ENCODE data around the gene BDH1. TPM values are rescaled to one million over a fixed set of nuclear protein-coding genes. Genes with fewer than 3 reads are reported as not detected.
A peak's percentile ranks its signal among the peaks of the same experiment; 100 is the strongest.

Gene BDH1
- total RNA-seq, 2 donors from 2014 or later = 32.5 to 49.0 TPM

- peaks cover 13% of the 10 kb centered on the region for H3K36me3 Mint-ChIP-seq (ENCODE audit: low read depth)
- no peaks in the 10 kb centered on the region for H3K36me3 ChIP-seq (ENCODE audit: control insufficient read depth, insufficient read depth, low read length)
- peaks cover 8% of the 10 kb centered on the region for H3K27me3 ChIP-seq (ENCODE audit: control insufficient read depth, insufficient read depth, low read length, poor library complexity, severe bottlenecking)
- peaks cover 5% of the 10 kb centered on the region for H3K27me3 Mint-ChIP-seq (ENCODE audit: insufficient read depth)
- H3K4me3 Mint-ChIP-seq = no peak overlapping the region
- 75 to 76% methylated on average over 5 to 6 of the region's 6 CpGs for WGBS, 2 experiments (ENCODE audit: insufficient coverage in 1 of 2, insufficient read length in 1 of 2)
- H3K27ac Mint-ChIP-seq = no peak overlapping the region
- H3K27ac ChIP-seq (ENCODE audit: low read depth, low read length) = no peak overlapping the region
- H3K9me3 Mint-ChIP-seq = no peaks in the 10 kb centered on the region
- peak; percentile 77 for DNase-seq
- no peak overlapping the region for H3K4me3 ChIP-seq (ENCODE audit: low read length)
- H3K4me1 Mint-ChIP-seq = peaks cover 2% of the 10 kb centered on the region
- H3K9me3 ChIP-seq (ENCODE audit: control insufficient read depth, low read length) = no peaks in the 10 kb centered on the region
- TF ChIP-seq CTCF (conservative IDR thresholded peaks at IDR 0.05) = no peak
- no peak overlapping the region for H3K9ac ChIP-seq (ENCODE audit: extremely low read depth, low read length, poor library complexity, severe bottlenecking)
- H3K4me1 ChIP-seq (ENCODE audit: control insufficient read depth, insufficient read depth, low read length) = no peaks in the 10 kb centered on the region
Observed at GRCh38 chr3:197508461-197508860, 47.3 kb downstream of the BDH1 start.

GRCh38 chr3:197508051-197508451 lies 47.7 kb downstream of the BDH1 start:
- no peak overlapping the region for H3K4me3 Mint-ChIP-seq
- Histone ChIP-seq H3K4me1 (ENCODE audit: control insufficient read depth, insufficient read depth, low read length) (no peaks in the 10 kb centered on the region), H3K9ac (ENCODE audit: extremely low read depth, low read length, poor library complexity, severe bottlenecking) (no peak overlapping the region), H3K27me3 (ENCODE audit: control insufficient read depth, insufficient read depth, low read length, poor library complexity, severe bottlenecking) (peaks cover 8% of the 10 kb centered on the region), H3K27ac (ENCODE audit: low read depth, low read length) (no peak overlapping the region), H3K9me3 (ENCODE audit: control insufficient read depth, low read length) (no peaks in the 10 kb centered on the region), H3K4me3 (ENCODE audit: low read length) (no peak overlapping the region), H3K36me3 (ENCODE audit: control insufficient read depth, insufficient read depth, low read length) (no peaks in the 10 kb centered on the region)
- peaks cover 5% of the 10 kb centered on the region for H3K27me3 Mint-ChIP-seq (ENCODE audit: insufficient read depth)
- peaks cover 13% of the 10 kb centered on the region for H3K36me3 Mint-ChIP-seq (ENCODE audit: low read depth)
- 88% methylated on average over 7 to 8 of the region's 8 CpGs for WGBS, 2 experiments (ENCODE audit: insufficient coverage in 1 of 2, insufficient read length in 1 of 2)
- no peak for DNase-seq
- no peaks in the 10 kb centered on the region for H3K9me3 Mint-ChIP-seq
- no peak overlapping the region for H3K27ac Mint-ChIP-seq
- TF ChIP-seq CTCF (conservative IDR thresholded peaks at IDR 0.05) = no peak
- H3K4me1 Mint-ChIP-seq = peaks cover 2% of the 10 kb centered on the region

- Mint-ChIP-seq H3K36me3 (ENCODE audit: low read depth) (peaks cover 11% of the 10 kb centered on the region), H3K27me3 (ENCODE audit: insufficient read depth) (peaks cover 5% of the 10 kb centered on the region), H3K4me1 (peaks cover 2% of the 10 kb centered on the region), H3K9me3 (no peaks in the 10 kb centered on the region), H3K4me3 (no peak overlapping the region), H3K27ac (no peak overlapping the region)
- Histone ChIP-seq H3K27ac (ENCODE audit: low read depth, low read length) (no peak overlapping the region), H3K9ac (ENCODE audit: extremely low read depth, low read length, poor library complexity, severe bottlenecking) (no peak overlapping the region), H3K27me3 (ENCODE audit: control insufficient read depth, insufficient read depth, low read length, poor library complexity, severe bottlenecking) (peaks cover 8% of the 10 kb centered on the region), H3K4me3 (ENCODE audit: low read length) (no peak overlapping the region), H3K4me1 (ENCODE audit: control insufficient read depth, insufficient read depth, low read length) (no peaks in the 10 kb centered on the region), H3K9me3 (ENCODE audit: control insufficient read depth, low read length) (no peaks in the 10 kb centered on the region), H3K36me3 (ENCODE audit: control insufficient read depth, insufficient read depth, low read length) (no peaks in the 10 kb centered on the region)
- WGBS, 2 experiments (ENCODE audit: insufficient coverage in 1 of 2, insufficient read length in 1 of 2) = 71 to 73% methylated on average over 8 of the region's 8 CpGs
- TF ChIP-seq CTCF (conservative IDR thresholded peaks at IDR 0.05) = no peak
- no peak for DNase-seq
Observed at GRCh38 chr3:197507541-197507940, 48.2 kb downstream of the BDH1 start.

Data from endodermal cell (in vitro differentiated cells).